H1 (cell line): ENCODE data around the gene PAN2. TPM values are rescaled to one million over a fixed set of nuclear protein-coding genes. Genes with fewer than 3 reads are reported as not detected.
A peak's percentile ranks its signal among the peaks of the same experiment; 100 is the strongest.

Experiments used
- BRCA1 ChIP-seq: IDR thresholded peaks from 2 replicates; pipeline ENCODE4 v1.6.1; 2012; ENCODE audit warnings: low read depth, low read length, improper control_type of control experiment
- CBX5 ChIP-seq: fragments of 300-800, 300-1000 bp; sonication (generic); IDR thresholded peaks from 2 replicates; pipeline ENCODE4 v1.7.1; 2016; ENCODE audit warnings: antibody characterized with exemption, low read length, low read depth
- SIN3A ChIP-seq, 2 experiments: IDR thresholded peaks in 1 of 2; conservative IDR thresholded peaks in 1 of 2; 2 replicates each; pipeline ENCODE4 v1.6.1; 2011 to 2012; ENCODE audit warnings: low read length in 2 of 2, improper control_type of control experiment in 1 of 2, low read depth in 1 of 2, mild to moderate bottlenecking in 1 of 2
- TAF1 ChIP-seq: IDR thresholded peaks from 2 replicates; pipeline ENCODE4 v1.6.1; 2011; ENCODE audit warnings: mild to moderate bottlenecking, low read depth, low read length
- TEAD4 ChIP-seq: IDR thresholded peaks from 2 replicates; pipeline ENCODE4 v1.6.1; 2012; ENCODE audit warnings: low read depth, low read length, inconsistent platforms, mixed read lengths
- polyA plus RNA-seq, 7 experiments: library from polyadenylated mRNA; depleted of rRNA in 3 of 7; stranded (reverse) in 5 of 7; unstranded in 2 of 7; fragments of >200 nt in 5 of 7; fragments of 200-250 nt in 2 of 7; gene quantifications; 1 replicate in 5 of 7; 2 replicates in 1 of 7; 4 replicates in 1 of 7; pipeline versions ENCODE4 v1.2.1 to v1.2.3, GENCODE V29; 2011 to 2013; ENCODE audit warnings: missing spikeins in 2 of 7, mixed read lengths in 2 of 7
- total RNA-seq: library from RNA; stranded (reverse); fragmentation: NEBNext Ultra II Directional; extraction: Animal tissue kit (Norgen Biotek cat#: 25700); gene quantifications from 2 replicates; pipeline ENCODE4 v1.2.1, GENCODE V29; 2021
- TF ChIP-seq, protein P1 (sequence below): fragments of 300-600 bp; sonication (generic); IDR thresholded peaks from 2 replicates; pipeline ENCODE4 v1.7.1; 2012; ENCODE audit warnings: low read length, moderate library complexity, mild to moderate bottlenecking, inconsistent platforms; ENCODE audit not compliant: insufficient replicate concordance
- TF ChIP-seq, protein P2 (sequence below): IDR thresholded peaks from 2 replicates; pipeline ENCODE4 v1.6.1; 2012; ENCODE audit warnings: low read length, inconsistent platforms

PAN2 gene
- total and polyA plus RNA-seq, 2 of the 8 experiments (the other 6 are each of a cell fraction or from before 2014, with no cell fraction given), result 29.6 to 36.7 TPM

DNA sequence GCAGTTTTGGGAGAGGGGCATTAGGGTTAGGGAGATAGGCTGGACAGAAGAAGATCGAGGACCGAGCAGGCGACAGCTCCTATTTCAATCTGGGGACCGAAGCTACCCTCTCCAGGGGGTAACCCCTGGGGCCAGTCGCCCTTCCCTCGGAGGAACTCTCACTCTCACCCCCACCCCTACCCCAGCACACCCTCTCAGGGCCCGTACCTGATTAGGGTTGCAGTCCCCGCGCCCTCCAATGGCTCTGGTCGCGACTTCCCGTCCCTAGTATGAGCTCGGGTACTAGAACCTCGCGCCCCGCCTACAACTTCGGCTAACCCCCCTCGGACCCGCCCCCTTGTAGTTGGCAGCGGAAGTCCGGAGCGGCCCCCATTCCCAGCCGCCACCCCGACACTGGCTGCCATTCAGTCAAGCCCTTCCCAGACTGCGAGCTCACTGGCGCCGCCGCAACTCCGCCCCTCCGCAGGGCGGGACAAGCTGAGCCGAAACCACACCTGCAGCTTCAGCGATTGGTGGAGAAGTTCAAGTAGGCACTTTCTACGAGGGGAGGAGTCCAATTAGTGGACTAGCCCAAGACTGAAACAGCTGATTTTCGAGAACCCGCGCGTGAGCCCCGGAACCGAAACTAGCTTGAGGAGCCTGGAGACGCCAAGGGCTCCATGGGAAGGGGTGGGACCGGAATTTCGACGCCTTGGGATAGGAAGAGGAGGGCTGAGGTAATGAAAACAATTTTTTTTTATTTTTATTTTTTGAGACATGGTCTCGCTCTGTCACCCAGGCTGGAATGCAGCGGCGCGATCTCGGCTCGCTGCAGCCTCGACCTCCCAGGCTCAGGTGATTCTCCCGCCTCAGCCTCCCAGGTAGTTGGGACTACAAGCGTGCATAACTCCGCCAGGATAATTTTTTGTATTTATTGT, 26.3 kb upstream of the PAN2 start, which contains the start of gene STAT2 (continued):
- TF ChIP-seq TEAD4, result no peak
- TF ChIP-seq, protein P1, sequence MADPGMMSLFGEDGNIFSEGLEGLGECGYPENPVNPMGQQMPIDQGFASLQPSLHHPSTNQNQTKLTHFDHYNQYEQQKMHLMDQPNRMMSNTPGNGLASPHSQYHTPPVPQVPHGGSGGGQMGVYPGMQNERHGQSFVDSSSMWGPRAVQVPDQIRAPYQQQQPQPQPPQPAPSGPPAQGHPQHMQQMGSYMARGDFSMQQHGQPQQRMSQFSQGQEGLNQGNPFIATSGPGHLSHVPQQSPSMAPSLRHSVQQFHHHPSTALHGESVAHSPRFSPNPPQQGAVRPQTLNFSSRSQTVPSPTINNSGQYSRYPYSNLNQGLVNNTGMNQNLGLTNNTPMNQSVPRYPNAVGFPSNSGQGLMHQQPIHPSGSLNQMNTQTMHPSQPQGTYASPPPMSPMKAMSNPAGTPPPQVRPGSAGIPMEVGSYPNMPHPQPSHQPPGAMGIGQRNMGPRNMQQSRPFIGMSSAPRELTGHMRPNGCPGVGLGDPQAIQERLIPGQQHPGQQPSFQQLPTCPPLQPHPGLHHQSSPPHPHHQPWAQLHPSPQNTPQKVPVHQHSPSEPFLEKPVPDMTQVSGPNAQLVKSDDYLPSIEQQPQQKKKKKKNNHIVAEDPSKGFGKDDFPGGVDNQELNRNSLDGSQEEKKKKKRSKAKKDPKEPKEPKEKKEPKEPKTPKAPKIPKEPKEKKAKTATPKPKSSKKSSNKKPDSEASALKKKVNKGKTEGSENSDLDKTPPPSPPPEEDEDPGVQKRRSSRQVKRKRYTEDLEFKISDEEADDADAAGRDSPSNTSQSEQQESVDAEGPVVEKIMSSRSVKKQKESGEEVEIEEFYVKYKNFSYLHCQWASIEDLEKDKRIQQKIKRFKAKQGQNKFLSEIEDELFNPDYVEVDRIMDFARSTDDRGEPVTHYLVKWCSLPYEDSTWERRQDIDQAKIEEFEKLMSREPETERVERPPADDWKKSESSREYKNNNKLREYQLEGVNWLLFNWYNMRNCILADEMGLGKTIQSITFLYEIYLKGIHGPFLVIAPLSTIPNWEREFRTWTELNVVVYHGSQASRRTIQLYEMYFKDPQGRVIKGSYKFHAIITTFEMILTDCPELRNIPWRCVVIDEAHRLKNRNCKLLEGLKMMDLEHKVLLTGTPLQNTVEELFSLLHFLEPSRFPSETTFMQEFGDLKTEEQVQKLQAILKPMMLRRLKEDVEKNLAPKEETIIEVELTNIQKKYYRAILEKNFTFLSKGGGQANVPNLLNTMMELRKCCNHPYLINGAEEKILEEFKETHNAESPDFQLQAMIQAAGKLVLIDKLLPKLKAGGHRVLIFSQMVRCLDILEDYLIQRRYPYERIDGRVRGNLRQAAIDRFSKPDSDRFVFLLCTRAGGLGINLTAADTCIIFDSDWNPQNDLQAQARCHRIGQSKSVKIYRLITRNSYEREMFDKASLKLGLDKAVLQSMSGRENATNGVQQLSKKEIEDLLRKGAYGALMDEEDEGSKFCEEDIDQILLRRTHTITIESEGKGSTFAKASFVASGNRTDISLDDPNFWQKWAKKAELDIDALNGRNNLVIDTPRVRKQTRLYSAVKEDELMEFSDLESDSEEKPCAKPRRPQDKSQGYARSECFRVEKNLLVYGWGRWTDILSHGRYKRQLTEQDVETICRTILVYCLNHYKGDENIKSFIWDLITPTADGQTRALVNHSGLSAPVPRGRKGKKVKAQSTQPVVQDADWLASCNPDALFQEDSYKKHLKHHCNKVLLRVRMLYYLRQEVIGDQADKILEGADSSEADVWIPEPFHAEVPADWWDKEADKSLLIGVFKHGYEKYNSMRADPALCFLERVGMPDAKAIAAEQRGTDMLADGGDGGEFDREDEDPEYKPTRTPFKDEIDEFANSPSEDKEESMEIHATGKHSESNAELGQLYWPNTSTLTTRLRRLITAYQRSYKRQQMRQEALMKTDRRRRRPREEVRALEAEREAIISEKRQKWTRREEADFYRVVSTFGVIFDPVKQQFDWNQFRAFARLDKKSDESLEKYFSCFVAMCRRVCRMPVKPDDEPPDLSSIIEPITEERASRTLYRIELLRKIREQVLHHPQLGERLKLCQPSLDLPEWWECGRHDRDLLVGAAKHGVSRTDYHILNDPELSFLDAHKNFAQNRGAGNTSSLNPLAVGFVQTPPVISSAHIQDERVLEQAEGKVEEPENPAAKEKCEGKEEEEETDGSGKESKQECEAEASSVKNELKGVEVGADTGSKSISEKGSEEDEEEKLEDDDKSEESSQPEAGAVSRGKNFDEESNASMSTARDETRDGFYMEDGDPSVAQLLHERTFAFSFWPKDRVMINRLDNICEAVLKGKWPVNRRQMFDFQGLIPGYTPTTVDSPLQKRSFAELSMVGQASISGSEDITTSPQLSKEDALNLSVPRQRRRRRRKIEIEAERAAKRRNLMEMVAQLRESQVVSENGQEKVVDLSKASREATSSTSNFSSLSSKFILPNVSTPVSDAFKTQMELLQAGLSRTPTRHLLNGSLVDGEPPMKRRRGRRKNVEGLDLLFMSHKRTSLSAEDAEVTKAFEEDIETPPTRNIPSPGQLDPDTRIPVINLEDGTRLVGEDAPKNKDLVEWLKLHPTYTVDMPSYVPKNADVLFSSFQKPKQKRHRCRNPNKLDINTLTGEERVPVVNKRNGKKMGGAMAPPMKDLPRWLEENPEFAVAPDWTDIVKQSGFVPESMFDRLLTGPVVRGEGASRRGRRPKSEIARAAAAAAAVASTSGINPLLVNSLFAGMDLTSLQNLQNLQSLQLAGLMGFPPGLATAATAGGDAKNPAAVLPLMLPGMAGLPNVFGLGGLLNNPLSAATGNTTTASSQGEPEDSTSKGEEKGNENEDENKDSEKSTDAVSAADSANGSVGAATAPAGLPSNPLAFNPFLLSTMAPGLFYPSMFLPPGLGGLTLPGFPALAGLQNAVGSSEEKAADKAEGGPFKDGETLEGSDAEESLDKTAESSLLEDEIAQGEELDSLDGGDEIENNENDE, result no peak
- peak; percentile 7; the same call in 1 of the 2 replicates for TF ChIP-seq BRCA1
- peak; percentile 68 to 73; a peak in 2 of 4 replicates for TF ChIP-seq SIN3A (conservative IDR thresholded peaks at IDR 0.05 in 1 of 2, IDR thresholded peaks at IDR 0.05 in 1 of 2; ENCODE audit: low read depth in 1 of 2, low read length in 2 of 2)
- peak; percentile 75 for TF ChIP-seq TAF1
- TF ChIP-seq CBX5, result no peak
- TF ChIP-seq, protein P2, sequence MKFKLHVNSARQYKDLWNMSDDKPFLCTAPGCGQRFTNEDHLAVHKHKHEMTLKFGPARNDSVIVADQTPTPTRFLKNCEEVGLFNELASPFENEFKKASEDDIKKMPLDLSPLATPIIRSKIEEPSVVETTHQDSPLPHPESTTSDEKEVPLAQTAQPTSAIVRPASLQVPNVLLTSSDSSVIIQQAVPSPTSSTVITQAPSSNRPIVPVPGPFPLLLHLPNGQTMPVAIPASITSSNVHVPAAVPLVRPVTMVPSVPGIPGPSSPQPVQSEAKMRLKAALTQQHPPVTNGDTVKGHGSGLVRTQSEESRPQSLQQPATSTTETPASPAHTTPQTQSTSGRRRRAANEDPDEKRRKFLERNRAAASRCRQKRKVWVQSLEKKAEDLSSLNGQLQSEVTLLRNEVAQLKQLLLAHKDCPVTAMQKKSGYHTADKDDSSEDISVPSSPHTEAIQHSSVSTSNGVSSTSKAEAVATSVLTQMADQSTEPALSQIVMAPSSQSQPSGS, result no peak
